ENCODE data around the gene ATP2B1.
"Not testable (repeated sequence)": the region's sequence is repeated elsewhere in the genome, so short reads cannot be mapped to it uniquely, and the experiment has no call there.

Gene ATP2B1

DNA sequence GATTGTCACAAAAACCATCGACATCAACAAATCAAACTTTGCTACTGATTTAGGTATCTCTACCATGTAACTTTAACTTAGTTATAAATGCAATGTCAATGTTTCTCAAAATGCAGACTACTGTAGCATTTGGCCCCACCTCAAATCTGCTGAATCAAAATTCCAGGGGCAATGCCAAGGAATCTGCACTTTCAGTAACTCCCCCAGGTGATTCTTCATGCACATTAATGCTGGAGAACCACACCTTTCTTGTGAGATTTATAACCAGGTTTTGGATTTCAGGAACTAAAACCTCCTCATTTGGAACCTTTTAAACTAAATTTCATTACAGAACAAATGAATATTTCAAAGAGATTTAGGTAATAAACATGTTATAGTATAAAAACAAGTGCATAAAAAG lies 4.9 kb downstream of the ATP2B1 start:
- no peak for TF ChIP-seq Cebpa-rat (IDR thresholded peaks at IDR 0.05)
- Histone ChIP-seq H3K4me2 (peak overlapping the region in 4 of 11 experiments; percentile 3 to 92 (median 58); a peak in 5 of 22 replicates), H4K20me1 (peaks cover 65 to 99% (median 97%) of the 10 kb centered on the region in 11 experiments)

DNA sequence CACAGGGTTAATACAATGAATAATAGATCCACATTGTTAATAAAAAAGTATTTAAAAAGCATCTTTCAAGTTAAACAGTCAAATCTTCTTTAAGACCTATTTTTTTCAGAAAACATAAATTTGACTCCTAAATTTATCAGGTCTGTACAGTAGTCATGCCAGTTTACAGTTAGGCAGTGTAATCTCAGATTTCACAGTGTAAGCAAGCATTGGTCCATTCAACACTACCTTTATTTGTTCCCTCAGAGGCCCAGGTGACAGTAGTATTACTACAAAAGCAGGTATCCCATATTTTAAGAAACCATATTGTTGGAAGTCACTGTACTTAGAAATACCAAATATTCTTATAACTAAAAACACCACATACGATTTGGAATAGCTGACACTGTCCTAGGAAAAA lies 6.1 kb downstream of the ATP2B1 start:
- H3K9ac ChIP-seq: no peak overlapping the region
- H3K4me3 ChIP-seq: no peak overlapping the region
- peaks cover 0 to 17% (median 3%) of the 10 kb centered on the region in 11 experiments; a peak in 7 of 22 replicates for H3K27me3 ChIP-seq
- H3K36me3 ChIP-seq: peaks cover 0 to 15% (median 0%) of the 10 kb centered on the region in 11 experiments; a peak in 2 of 22 replicates
- peak overlapping the region in 2 of 11 experiments; percentile 24 to 92; a peak in 2 of 22 replicates for H3K4me2 ChIP-seq
- H4K20me1 ChIP-seq: peaks cover 59 to 100% (median 100%) of the 10 kb centered on the region in 11 experiments
- TF ChIP-seq Cebpa-rat (IDR thresholded peaks at IDR 0.05): no peak
- H3K9me3 ChIP-seq (replicated peaks in 1 of 11): no peaks in the 10 kb centered on the region
- no peak overlapping the region for H3K27ac ChIP-seq
- peaks cover 7 to 90% (median 13%) of the 10 kb centered on the region in 10 experiments; a peak in 19 of 20 replicates for H3K4me1 ChIP-seq

More for the DNA sequence above, 4.9 kb downstream of the ATP2B1 start:
- peaks cover 0 to 9% (median 0%) of the 10 kb centered on the region in 11 experiments; a peak in 2 of 22 replicates for H3K36me3 ChIP-seq
- peaks cover 0 to 20% (median 3%) of the 10 kb centered on the region in 11 experiments; a peak in 7 of 22 replicates for H3K27me3 ChIP-seq
- no peaks in the 10 kb centered on the region for H3K9me3 ChIP-seq (replicated peaks in 1 of 11)
- H3K4me1 ChIP-seq: peaks cover 7 to 78% (median 17%) of the 10 kb centered on the region in 10 experiments; a peak in 18 of 20 replicates
- H3K4me3 ChIP-seq: no peak overlapping the region
- H3K9ac ChIP-seq: no peak overlapping the region
- no peak overlapping the region for H3K27ac ChIP-seq

DNA sequence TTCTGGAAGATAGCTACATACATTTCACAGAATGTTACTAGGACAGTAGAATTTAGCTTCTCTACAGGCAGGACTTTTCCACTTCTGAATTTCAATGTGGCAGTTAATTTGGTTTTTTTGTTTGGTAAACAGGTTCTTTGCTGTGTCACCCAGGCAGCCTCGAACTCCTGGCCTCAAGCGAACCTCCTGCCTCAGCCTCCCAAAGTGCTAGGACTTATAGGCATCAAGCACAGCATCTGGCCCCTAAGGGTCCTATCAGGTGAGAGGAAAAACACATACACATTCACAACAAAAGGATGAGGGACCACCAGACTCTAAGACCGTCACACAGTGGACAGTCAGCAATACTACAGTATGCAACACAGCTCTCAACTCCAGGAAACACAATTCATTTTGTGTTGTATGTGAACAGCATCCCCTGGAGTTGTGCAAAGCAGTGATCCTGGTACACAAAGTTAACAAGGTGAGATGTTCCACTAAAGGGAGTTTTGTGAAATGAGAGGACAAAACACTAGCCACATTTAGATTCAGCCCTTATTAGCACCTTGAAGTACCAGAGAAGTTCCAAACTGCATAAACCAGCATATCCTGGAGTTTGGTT lies 6.9 kb downstream of the ATP2B1 start:
- Histone ChIP-seq H3K27ac (no peak overlapping the region), H3K9ac (no peak overlapping the region), H3K4me2 (peak overlapping the region in 2 of 11 experiments; percentile 35 to 92; a peak in 4 of 22 replicates), H4K20me1 (peaks cover 59 to 100% (median 100%) of the 10 kb centered on the region in 11 experiments), H3K4me3 (no peak overlapping the region), H3K27me3 (peaks cover 0 to 9% (median 0%) of the 10 kb centered on the region in 11 experiments; a peak in 5 of 22 replicates), H3K4me1 (peaks cover 3 to 97% (median 8%) of the 10 kb centered on the region in 10 experiments; a peak in 17 of 20 replicates), H3K36me3 (peaks cover 0 to 15% (median 0%) of the 10 kb centered on the region in 11 experiments; a peak in 2 of 22 replicates), H3K9me3 (replicated peaks in 1 of 11) (no peaks in the 10 kb centered on the region)
- no peak for TF ChIP-seq Cebpa-rat (IDR thresholded peaks at IDR 0.05)

- TF ChIP-seq Cebpa-rat (IDR thresholded peaks at IDR 0.05): no peak
Observed at GRCh38 chr12:89700191-89700810, 8.3 kb downstream of the ATP2B1 start.

DNA sequence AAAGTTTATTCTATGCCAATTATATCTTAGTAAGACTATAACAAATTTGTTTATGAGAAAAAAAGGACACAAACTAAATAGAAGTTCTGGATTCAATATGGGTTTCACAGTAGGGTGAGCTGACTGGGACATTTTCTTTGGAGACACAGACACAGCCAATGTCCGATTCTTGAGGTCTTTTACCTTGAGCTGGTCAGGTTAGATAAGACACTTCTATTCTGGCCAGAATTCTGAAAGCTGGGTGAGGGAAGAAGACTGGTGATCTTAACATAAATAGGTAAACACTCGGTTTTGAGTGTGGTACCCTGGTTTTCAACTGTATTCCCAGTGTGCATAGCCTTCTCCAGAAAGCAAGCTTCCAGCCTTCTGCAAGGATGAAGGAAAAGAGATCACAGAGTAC lies 10.0 kb downstream of the ATP2B1 start:
- H3K4me3 ChIP-seq: no peak overlapping the region
- H3K27ac ChIP-seq: no peak overlapping the region
- peaks cover 47 to 100% (median 98%) of the 10 kb centered on the region in 11 experiments for H4K20me1 ChIP-seq
- no peaks in the 10 kb centered on the region for H3K27me3 ChIP-seq
- peaks cover 0 to 99% (median 0%) of the 10 kb centered on the region in 10 experiments; a peak in 9 of 20 replicates for H3K4me1 ChIP-seq
- H3K36me3 ChIP-seq: peaks cover 0 to 22% (median 0%) of the 10 kb centered on the region in 11 experiments; a peak in 3 of 22 replicates
- peak overlapping the region in 1 of 11 experiments; percentile 53; a peak in 2 of 22 replicates for H3K4me2 ChIP-seq
- no peak for TF ChIP-seq Cebpa-rat (IDR thresholded peaks at IDR 0.05)
- no peak overlapping the region for H3K9ac ChIP-seq
- no peaks in the 10 kb centered on the region for H3K9me3 ChIP-seq (replicated peaks in 1 of 11)

More at GRCh38 chr12:89700191-89700810, 8.3 kb downstream of the ATP2B1 start:
- Histone ChIP-seq H3K4me1 (peaks cover 0 to 98% (median 0%) of the 10 kb centered on the region in 10 experiments; a peak in 9 of 20 replicates), H3K27ac (no peak overlapping the region), H3K4me2 (peak overlapping the region in 2 of 11 experiments; percentile 16 to 53; a peak in 2 of 22 replicates), H3K4me3 (no peak overlapping the region), H3K9me3 (replicated peaks in 1 of 11) (no peaks in the 10 kb centered on the region), H3K36me3 (peaks cover 0 to 15% (median 0%) of the 10 kb centered on the region in 11 experiments; a peak in 2 of 22 replicates), H3K9ac (no peak overlapping the region), H4K20me1 (peaks cover 49 to 100% (median 98%) of the 10 kb centered on the region in 11 experiments), H3K27me3 (no peaks in the 10 kb centered on the region)

- H3K27ac ChIP-seq; H3K27me3 ChIP-seq; H3K4me3 ChIP-seq; H3K9ac ChIP-seq; H3K9me3 ChIP-seq (replicated peaks in 1 of 11): not testable (repeated sequence)
- Histone ChIP-seq H3K36me3 (peaks cover 0 to 22% (median 0%) of the 10 kb centered on the region in 11 experiments; a peak in 4 of 22 replicates), H4K20me1 (peaks cover 46 to 100% (median 98%) of the 10 kb centered on the region in 11 experiments), H3K4me2 (peak overlapping the region in 4 of 11 experiments; percentile 11 to 53 (median 46); a peak in 6 of 22 replicates), H3K4me1 (peaks cover 0 to 99% (median 0%) of the 10 kb centered on the region in 10 experiments; a peak in 9 of 20 replicates)
Observed at GRCh38 chr12:89697728-89698127, 10.9 kb downstream of the ATP2B1 start.

DNA sequence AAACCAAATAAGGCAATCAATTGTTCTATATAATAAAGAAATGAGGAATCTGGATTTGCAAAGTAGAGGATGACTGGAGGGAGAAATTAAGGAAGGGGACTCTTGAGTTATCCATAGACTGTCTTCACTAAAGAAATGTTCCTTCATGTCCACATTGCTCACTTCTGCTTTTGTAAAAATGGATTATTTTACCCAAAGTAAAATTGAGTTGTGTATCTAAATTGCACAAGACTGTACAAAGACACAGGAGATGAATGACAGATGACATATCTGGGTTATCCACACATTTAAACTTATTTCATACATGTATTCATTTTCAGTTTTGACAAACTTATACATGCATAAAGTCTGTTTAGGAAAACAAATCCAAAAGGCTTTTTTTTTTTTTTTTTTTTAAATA lies 11.3 kb downstream of the ATP2B1 start:
- Histone ChIP-seq H3K27ac (no peak overlapping the region), H3K36me3 (peaks cover 0 to 22% (median 0%) of the 10 kb centered on the region in 11 experiments; a peak in 4 of 22 replicates), H3K4me1 (peaks cover 0 to 99% (median 0%) of the 10 kb centered on the region in 10 experiments; a peak in 9 of 20 replicates), H3K27me3 (no peaks in the 10 kb centered on the region), H4K20me1 (peaks cover 46 to 100% (median 98%) of the 10 kb centered on the region in 11 experiments), H3K9ac (no peak overlapping the region), H3K4me2 (peak overlapping the region in 4 of 11 experiments; percentile 11 to 53 (median 46); a peak in 4 of 22 replicates), H3K9me3 (replicated peaks in 1 of 11) (no peaks in the 10 kb centered on the region), H3K4me3 (no peak overlapping the region)
- TF ChIP-seq Cebpa-rat (IDR thresholded peaks at IDR 0.05): no peak

GRCh38 chr12:89695830-89696229 lies 12.8 kb downstream of the ATP2B1 start:
- H3K9ac ChIP-seq: no peak overlapping the region
- no peak for TF ChIP-seq Cebpa-rat (IDR thresholded peaks at IDR 0.05)
- H3K4me3 ChIP-seq: no peak overlapping the region
- H3K27me3 ChIP-seq: no peaks in the 10 kb centered on the region
- peaks cover 38 to 100% (median 98%) of the 10 kb centered on the region in 11 experiments; a peak in 21 of 22 replicates for H4K20me1 ChIP-seq
- no peak overlapping the region for H3K27ac ChIP-seq
- no peaks in the 10 kb centered on the region for H3K9me3 ChIP-seq (replicated peaks in 1 of 11)
- peaks cover 0 to 98% (median 0%) of the 10 kb centered on the region in 10 experiments; a peak in 9 of 20 replicates for H3K4me1 ChIP-seq
- peaks cover 0 to 16% (median 0%) of the 10 kb centered on the region in 11 experiments; a peak in 3 of 22 replicates for H3K36me3 ChIP-seq
- H3K4me2 ChIP-seq: peak overlapping the region in 2 of 11 experiments; percentile 22 to 41; a peak in 2 of 22 replicates
